Pancreas (tissue), 10 donors: ENCODE measurements around the gene GLS. TPM values are rescaled to one million over a fixed set of nuclear protein-coding genes. Genes with fewer than 3 reads are reported as not detected.

Experiments
- ATAC-seq, 4 donors: fragments of 200-7000 bp; cut with Tn5 transposase; one replicate each; pipeline versions ENCODE4 v1.8.0 to v1.9.1; 2020; ENCODE audit warnings: mild to moderate bottlenecking in 4 of 4, moderate library complexity in 4 of 4
- DNase-seq, 6 donors: peaks; one replicate each; pipeline ENCODE4 v3.0.0-alpha.2; 2020
- FAIRE-seq: peaks from 2 replicates; lab custom pipeline; 2012; peaks lifted over from hg19 to GRCh38; lab: Jason Lieb, UNC
- H3K27ac ChIP-seq, 4 donors: fragments of 200-600 bp; sonication (generic); 1 replicate in 3 of 4; 2 replicates in 1 of 4; pipeline versions ENCODE4 v1.5.0 to v1.8.0; 2020
- H3K27me3 ChIP-seq, 4 donors: fragments of 200-600 bp; one replicate each; pipeline ENCODE4 v1.8.0; 2021
- H3K36me3 ChIP-seq, 3 donors: fragments of 200-600 bp; sonication (generic) in 1 of 3; one replicate each; pipeline versions ENCODE4 v1.5.0 to v1.8.0; 2020 to 2021
- H3K4me1 ChIP-seq, 3 donors: fragments of 200-600 bp; one replicate each; pipeline ENCODE4 v1.8.0; 2021
- H3K4me3 ChIP-seq, 4 donors: fragments of 200-600 bp; sonication (generic) in 2 of 4; one replicate each; pipeline versions ENCODE4 v1.5.0 to v1.8.0; 2020 to 2021
- H3K9me3 ChIP-seq, 4 donors: fragments of 200-600 bp; one replicate each; pipeline ENCODE4 v1.8.0; 2021
- WGBS, 2 donors: extraction: QIAGEN DNeasy Blood & Tissue Kit; methylation state at CpG; one replicate each; pipeline ENCODE4 v1.1.7; 2013; 5-methylcytosine and 5-hydroxymethylcytosine counted together
- intact Hi-C, 3 donors: fragments of 100-400 bp; cut with DNase I; formaldehyde crosslinking; loops; one replicate each; pipeline versions ENCODE4 v1.11.1 to v1.14.2; 2022
- polyA plus RNA-seq, 2 donors: library from polyadenylated mRNA; stranded (reverse); fragments of 200-250 nt; gene quantifications; one replicate each; pipeline ENCODE4 v1.2.3, GENCODE V29; 2013
- total RNA-seq, 6 donors: library from RNA; stranded (reverse); fragmentation: NEBNext Ultra II Directional in 4 of 6; extraction: Animal tissue kit (Norgen Biotek cat#: 25700) in 4 of 6; gene quantifications; one replicate each; pipeline versions ENCODE4 v1.2.1 to v1.2.4, GENCODE V29; 2021 to 2023
- TF ChIP-seq, protein P1 (sequence below), 4 donors: fragments of 200-600 bp; sonication (generic) in 3 of 4; IDR thresholded peaks; one replicate each; pipeline versions ENCODE4 v1.5.0 to v1.8.0; 2021; ENCODE audit warnings: antibody characterized with exemption in 4 of 4
- donor health status: healthy with polysubstance abuse.
- donor health status: DM: no; HTN: no; CAD: no; lungs with moderate emphysema.
- donor health status: DM: no; HTN: no; CAD: no.
- donor health status: control.
- donor health status: control.
- donor health status: Bipolar disorder and iron deficiency.
- donor health status: DM: yes; HTN: yes; CAD: no.
- donor health status: DM: no; HTN: no; CAD: no.
- donor health status: DM: no; HTN: no; CAD: no.
- donor health status: DM: yes; HTN: yes; CAD: no.

GLS gene
- total and polyA plus RNA-seq, 8 donors = 20.5 to 84.4 (median 51.6) TPM

GRCh38 chr2:190875891-190876290, 4.7 kb upstream of the GLS start:
- no peak for FAIRE-seq
- WGBS, 2 donors = 65 to 69% methylated on average over 2 of the region's 2 CpGs
- intact Hi-C loops = no loop called here

DNA sequence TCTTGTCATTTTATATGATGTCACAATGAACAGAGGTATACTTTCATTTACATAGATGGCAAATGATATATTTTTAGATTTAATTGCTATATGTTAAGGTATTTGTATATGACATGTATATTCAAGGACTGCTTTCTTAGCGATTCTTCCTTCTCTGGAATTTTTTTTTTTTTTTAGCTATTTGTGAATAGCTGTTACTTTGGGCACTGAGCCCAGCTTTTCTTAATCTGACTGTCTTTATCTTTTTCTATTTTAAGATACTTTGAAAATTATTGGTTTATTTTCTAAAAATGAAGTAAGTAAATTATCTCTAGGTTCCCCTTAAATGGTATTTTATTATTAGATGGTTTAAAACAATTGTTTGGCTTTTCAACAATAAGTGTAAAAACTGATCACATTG, 4.0 kb upstream of the GLS start:
- Histone ChIP-seq H3K27me3 (no peaks in the 10 kb centered on the region), H3K36me3 (no peaks in the 10 kb centered on the region), H3K4me1 (peaks cover 0 to 19% (median 7%) of the 10 kb centered on the region in 3 donors), H3K27ac (no peak overlapping the region), H3K9me3 (peaks cover 0 to 3% (median 0%) of the 10 kb centered on the region in 4 donors), H3K4me3 (no peak overlapping the region)
- no peak for FAIRE-seq
- intact Hi-C loops = no loop called here
- TF ChIP-seq, protein P1, sequence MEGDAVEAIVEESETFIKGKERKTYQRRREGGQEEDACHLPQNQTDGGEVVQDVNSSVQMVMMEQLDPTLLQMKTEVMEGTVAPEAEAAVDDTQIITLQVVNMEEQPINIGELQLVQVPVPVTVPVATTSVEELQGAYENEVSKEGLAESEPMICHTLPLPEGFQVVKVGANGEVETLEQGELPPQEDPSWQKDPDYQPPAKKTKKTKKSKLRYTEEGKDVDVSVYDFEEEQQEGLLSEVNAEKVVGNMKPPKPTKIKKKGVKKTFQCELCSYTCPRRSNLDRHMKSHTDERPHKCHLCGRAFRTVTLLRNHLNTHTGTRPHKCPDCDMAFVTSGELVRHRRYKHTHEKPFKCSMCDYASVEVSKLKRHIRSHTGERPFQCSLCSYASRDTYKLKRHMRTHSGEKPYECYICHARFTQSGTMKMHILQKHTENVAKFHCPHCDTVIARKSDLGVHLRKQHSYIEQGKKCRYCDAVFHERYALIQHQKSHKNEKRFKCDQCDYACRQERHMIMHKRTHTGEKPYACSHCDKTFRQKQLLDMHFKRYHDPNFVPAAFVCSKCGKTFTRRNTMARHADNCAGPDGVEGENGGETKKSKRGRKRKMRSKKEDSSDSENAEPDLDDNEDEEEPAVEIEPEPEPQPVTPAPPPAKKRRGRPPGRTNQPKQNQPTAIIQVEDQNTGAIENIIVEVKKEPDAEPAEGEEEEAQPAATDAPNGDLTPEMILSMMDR (IDR thresholded peaks at IDR 0.05) = no peak
- ATAC-seq = no peak
- no peak for DNase-seq
- 13 to 20% methylated on average over 1 of the region's 1 CpG for WGBS, 2 donors

More at GRCh38 chr2:190875891-190876290, 4.7 kb upstream of the GLS start:
- TF ChIP-seq, protein P1 (IDR thresholded peaks at IDR 0.05) = no peak
- no peak for ATAC-seq
- Histone ChIP-seq H3K36me3 (no peaks in the 10 kb centered on the region), H3K27me3 (no peaks in the 10 kb centered on the region), H3K4me1 (peaks cover 0 to 19% (median 7%) of the 10 kb centered on the region in 3 donors), H3K27ac (no peak overlapping the region), H3K9me3 (peaks cover 0 to 3% (median 0%) of the 10 kb centered on the region in 4 donors), H3K4me3 (no peak overlapping the region)
- no peak for DNase-seq

- 91 to 93% methylated on average over 2 of the region's 2 CpGs for WGBS, 2 donors
- Histone ChIP-seq H3K36me3 (no peaks in the 10 kb centered on the region), H3K27me3 (no peaks in the 10 kb centered on the region), H3K4me1 (peaks cover 0 to 19% (median 7%) of the 10 kb centered on the region in 3 donors), H3K27ac (no peak overlapping the region), H3K4me3 (no peak overlapping the region), H3K9me3 (peaks cover 0 to 3% (median 0%) of the 10 kb centered on the region in 4 donors)
- intact Hi-C loops = no loop called here
- FAIRE-seq (no peak), DNase-seq (no peak), ATAC-seq (no peak)
- TF ChIP-seq, protein P1 (IDR thresholded peaks at IDR 0.05) = no peak
Measured at GRCh38 chr2:190877436-190877835, 3.2 kb upstream of the GLS start.

GRCh38 chr2:190879474-190880377, 895 bp upstream of the GLS start:
- TF ChIP-seq, protein P1 (IDR thresholded peaks at IDR 0.05) = no peak
- peak; percentile 12 to 44 (median 33) for ATAC-seq
- DNase-seq = peak in 1 of 6 donors; percentile 27
- Histone ChIP-seq H3K27me3 (no peaks in the 10 kb centered on the region), H3K4me1 (peaks cover 14 to 24% (median 15%) of the 10 kb centered on the region in 3 donors), H3K9me3 (peaks cover 0 to 3% (median 0%) of the 10 kb centered on the region in 4 donors), H3K36me3 (no peaks in the 10 kb centered on the region), H3K4me3 (peak overlapping the region; percentile 93 to 98 (median 93)), H3K27ac (peak overlapping the region; percentile 93 to 99 (median 98))
- WGBS, 2 donors = 15 to 17% methylated on average over 28 of the region's 28 CpGs
- no peak for FAIRE-seq
- intact Hi-C loops = no loop called here
